ENCODE measurements around the gene FBXW4. TPM values are rescaled to one million over a fixed set of nuclear protein-coding genes. Genes with fewer than 3 reads are reported as not detected.

The FBXW4 gene
- total and polyA plus RNA-seq, 10 of the 15 experiments (the other 5 are each of a cell fraction or from before 2014, with no cell fraction given) = 5.7 to 42.0 (median 27.5) TPM

GRCh38 chr10:101629837-101630632, 64.9 kb downstream of the FBXW4 start:
- no peak for ATAC-seq
- no peaks in the 10 kb centered on the region for H3K4me1 ChIP-seq (ENCODE audit: control insufficient read depth, insufficient read depth, low read length)
- H4K20me1 ChIP-seq (ENCODE audit: control insufficient read depth, insufficient read depth) = no peaks in the 10 kb centered on the region
- H3K9me3 ChIP-seq (replicated peaks; ENCODE audit: control insufficient read depth, insufficient read depth, low read length) = no peaks in the 10 kb centered on the region
- H2AFZ ChIP-seq (ENCODE audit: control insufficient read depth, low read depth, low read length) = no peak overlapping the region
- RAD21 ChIA-PET (ENCODE audit: unreplicated experiment) = no interaction called here
- in situ Hi-C loops (cut with MboI) (no loop called here), intact Hi-C loops (cut with micrococcal nuclease; ENCODE audit: unreplicated experiment) (no loop called here)
- CTCF ChIA-PET = no interaction called here
- peaks cover 0 to 3% of the 10 kb centered on the region in 2 experiments; a peak in 1 of 4 replicates for H3K36me3 ChIP-seq (ENCODE audit: control insufficient read depth in 2 of 2, insufficient read depth in 2 of 2, low read length in 1 of 2)
- H3K4me3 ChIP-seq = no peak overlapping the region
- WGBS (ENCODE audit: insufficient coverage, insufficient replicate concordance, low lambda C conversion rate, missing lambda C conversion rate) = 98% methylated on average over 13 of the region's 13 CpGs
- no peak for DNase-seq (ENCODE audit: low read depth, low spot score)
- no peak for FAIRE-seq
- no peak for TF ChIP-seq TARDBP (IDR thresholded peaks at IDR 0.05; ENCODE audit: borderline replicate concordance)
- no peak for TF ChIP-seq ZNF207 (IDR thresholded peaks at IDR 0.05; ENCODE audit: borderline replicate concordance)
- TF ChIP-seq SMC3 (IDR thresholded peaks at IDR 0.05; ENCODE audit: borderline replicate concordance, low read length) = no peak
- no peak for TF ChIP-seq EGR1 (IDR thresholded peaks at IDR 0.05; ENCODE audit: borderline replicate concordance in 1 of 2, low read depth in 2 of 2, low read length in 2 of 2)
- TF ChIP-seq YY1 (IDR thresholded peaks at IDR 0.05; ENCODE audit: low read depth, low read length) = no peak
- POLR2A ChIA-PET = interaction anchor here (0.6 kb wide), 1 partner anchor 400 kb away, joined by 3 read pairs; no protein-coding TSS in a partner anchor
- H3K27me3 ChIP-seq (replicated peaks in 1 of 2; ENCODE audit: control insufficient read depth in 2 of 2, insufficient read depth in 2 of 2, low read length in 1 of 2) = no peaks in the 10 kb centered on the region
- H3K27ac ChIP-seq (ENCODE audit: control insufficient read depth, insufficient read depth) = no peak overlapping the region
- no peaks in the 10 kb centered on the region for H3K79me2 ChIP-seq (ENCODE audit: control insufficient read depth, insufficient read depth, low read length)
- no peak overlapping the region for H3K4me2 ChIP-seq (ENCODE audit: control insufficient read depth, insufficient read depth)
- SMC1A ChIA-PET (ENCODE audit: uncharacterized antibody, unreplicated experiment) = interaction anchor here (1.1 to 1.7 kb wide), 2 partner anchors 33 to 151 kb away, joined by 3 read pairs; no protein-coding TSS in a partner anchor
- BruUV-seq (replicated peaks) = no TSS peak
- no peak overlapping the region for H3K9ac ChIP-seq (ENCODE audit: control insufficient read depth, insufficient read depth, low read length)

DNA sequence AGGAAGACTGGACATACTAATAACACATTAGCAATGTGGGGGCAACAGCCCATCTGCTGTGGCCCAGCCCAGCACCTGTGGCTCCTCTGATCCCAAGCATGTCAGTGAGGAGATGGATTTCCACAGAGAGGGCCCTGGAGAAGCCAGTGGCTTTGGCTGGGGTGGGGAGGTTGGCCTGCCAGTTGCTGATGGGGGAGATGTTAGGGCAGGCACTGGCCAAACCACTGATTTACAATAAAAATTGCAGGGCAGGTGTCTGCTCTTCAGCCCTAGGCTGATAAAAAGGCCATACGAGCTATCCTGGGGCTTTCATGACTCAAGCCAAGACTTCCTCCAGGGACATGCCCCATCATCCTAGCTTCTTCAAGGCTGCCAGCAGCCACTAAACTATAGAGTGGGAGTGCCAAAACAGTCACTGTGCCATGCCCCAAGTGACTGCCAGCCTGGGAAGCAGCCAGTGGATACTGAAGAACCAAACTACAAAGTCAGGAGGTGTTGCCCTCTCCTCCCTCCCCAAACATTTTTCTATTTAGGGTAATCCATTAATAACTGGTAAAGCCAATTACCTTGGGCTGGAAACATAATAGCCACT, 69.1 kb downstream of the FBXW4 start:
- Histone ChIP-seq H3K9ac (ENCODE audit: control insufficient read depth, insufficient read depth, low read length) (no peak overlapping the region), H3K4me2 (ENCODE audit: control insufficient read depth, insufficient read depth) (no peak overlapping the region), H3K9me3 (replicated peaks; ENCODE audit: control insufficient read depth, insufficient read depth, low read length) (no peaks in the 10 kb centered on the region), H3K4me3 (no peak overlapping the region), H3K79me2 (ENCODE audit: control insufficient read depth, insufficient read depth, low read length) (no peaks in the 10 kb centered on the region), H4K20me1 (ENCODE audit: control insufficient read depth, insufficient read depth) (no peaks in the 10 kb centered on the region), H3K36me3 (ENCODE audit: control insufficient read depth in 2 of 2, insufficient read depth in 2 of 2, low read length in 1 of 2) (peaks cover 0 to 6% of the 10 kb centered on the region in 2 experiments; a peak in 1 of 4 replicates), H3K27me3 (replicated peaks in 1 of 2; ENCODE audit: control insufficient read depth in 2 of 2, insufficient read depth in 2 of 2, low read length in 1 of 2) (no peaks in the 10 kb centered on the region), H2AFZ (ENCODE audit: control insufficient read depth, low read depth, low read length) (no peak overlapping the region), H3K27ac (ENCODE audit: control insufficient read depth, insufficient read depth) (no peak overlapping the region), H3K4me1 (ENCODE audit: control insufficient read depth, insufficient read depth, low read length) (no peaks in the 10 kb centered on the region)
- ATAC-seq = no peak
- ChIA-PET SMC1A (ENCODE audit: uncharacterized antibody, unreplicated experiment) (no interaction called here), POLR2A (no interaction called here), RAD21 (ENCODE audit: unreplicated experiment) (no interaction called here), CTCF (no interaction called here)
- no peak for DNase-seq (ENCODE audit: low read depth, low spot score)
- in situ Hi-C loops (cut with MboI) (no loop called here), intact Hi-C loops (cut with micrococcal nuclease; ENCODE audit: unreplicated experiment) (no loop called here)
- BruUV-seq (replicated peaks) = no TSS peak
- FAIRE-seq = no peak
- 40% methylated on average over 1 of the region's 1 CpG for WGBS (ENCODE audit: insufficient coverage, insufficient replicate concordance, low lambda C conversion rate, missing lambda C conversion rate)
- TF ChIP-seq, protein P1, sequence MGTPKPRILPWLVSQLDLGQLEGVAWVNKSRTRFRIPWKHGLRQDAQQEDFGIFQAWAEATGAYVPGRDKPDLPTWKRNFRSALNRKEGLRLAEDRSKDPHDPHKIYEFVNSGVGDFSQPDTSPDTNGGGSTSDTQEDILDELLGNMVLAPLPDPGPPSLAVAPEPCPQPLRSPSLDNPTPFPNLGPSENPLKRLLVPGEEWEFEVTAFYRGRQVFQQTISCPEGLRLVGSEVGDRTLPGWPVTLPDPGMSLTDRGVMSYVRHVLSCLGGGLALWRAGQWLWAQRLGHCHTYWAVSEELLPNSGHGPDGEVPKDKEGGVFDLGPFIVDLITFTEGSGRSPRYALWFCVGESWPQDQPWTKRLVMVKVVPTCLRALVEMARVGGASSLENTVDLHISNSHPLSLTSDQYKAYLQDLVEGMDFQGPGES (IDR thresholded peaks at IDR 0.05) = no peak
- no peak for TF ChIP-seq EP300 (IDR thresholded peaks at IDR 0.05; ENCODE audit: borderline replicate concordance in 1 of 2, control insufficient read depth in 1 of 2, low read depth in 2 of 2, low read length in 2 of 2)
- no peak for TF ChIP-seq NRF1 (conservative IDR thresholded peaks at IDR 0.05; ENCODE audit: low read depth, low read length)
- no peak for TF ChIP-seq ZBED1 (IDR thresholded peaks at IDR 0.05; ENCODE audit: borderline replicate concordance)
- TF ChIP-seq EZH2 (IDR thresholded peaks at IDR 0.05; ENCODE audit: borderline replicate concordance, control insufficient read depth, low read depth, low read length) = no peak
- TF ChIP-seq CHD4 (IDR thresholded peaks at IDR 0.05) = no peak
- TF ChIP-seq GATAD2B (conservative IDR thresholded peaks at IDR 0.05; ENCODE audit: low read depth) = no peak
- TF ChIP-seq NR2C2 (IDR thresholded peaks at IDR 0.05; ENCODE audit: borderline replicate concordance, control insufficient read depth, insufficient read length, low read depth) = no peak
- no peak for TF ChIP-seq LARP7 (IDR thresholded peaks at IDR 0.05)
- TF ChIP-seq POLR2AphosphoS2 (IDR thresholded peaks at IDR 0.05; ENCODE audit: low read depth, low read length) = no peak
- no peak for TF ChIP-seq CHD2 (IDR thresholded peaks at IDR 0.05; ENCODE audit: borderline replicate concordance, low read depth, low read length)
- no peak for TF ChIP-seq IRF4 (IDR thresholded peaks at IDR 0.05; ENCODE audit: low read depth, low read length)

All from GM12878 (cell line).